Muscle of arm (tissue), 14 donors: ENCODE data around the gene SKOR2. TPM values are rescaled to one million over a fixed set of nuclear protein-coding genes. Genes with fewer than 3 reads are reported as not detected.
A peak's percentile ranks its signal among the peaks of the same experiment; 100 is the strongest.

Experiments used
- DNase-seq: peaks from one replicate; pipeline ENCODE4 v3.0.0-alpha.2; 2013
- long read RNA-seq, 11 donors: transcript quantifications; one replicate each; lab custom pipeline, GENCODE V29; 2026
- polyA plus RNA-seq, 12 donors: library from polyadenylated mRNA; unstranded; fragments of 120-200 nt; gene quantifications; one replicate each; pipeline ENCODE4 v1.2.1, GENCODE V29; 2013; ENCODE audit not compliant: insufficient read length in 12 of 12

The SKOR2 gene, protein sequence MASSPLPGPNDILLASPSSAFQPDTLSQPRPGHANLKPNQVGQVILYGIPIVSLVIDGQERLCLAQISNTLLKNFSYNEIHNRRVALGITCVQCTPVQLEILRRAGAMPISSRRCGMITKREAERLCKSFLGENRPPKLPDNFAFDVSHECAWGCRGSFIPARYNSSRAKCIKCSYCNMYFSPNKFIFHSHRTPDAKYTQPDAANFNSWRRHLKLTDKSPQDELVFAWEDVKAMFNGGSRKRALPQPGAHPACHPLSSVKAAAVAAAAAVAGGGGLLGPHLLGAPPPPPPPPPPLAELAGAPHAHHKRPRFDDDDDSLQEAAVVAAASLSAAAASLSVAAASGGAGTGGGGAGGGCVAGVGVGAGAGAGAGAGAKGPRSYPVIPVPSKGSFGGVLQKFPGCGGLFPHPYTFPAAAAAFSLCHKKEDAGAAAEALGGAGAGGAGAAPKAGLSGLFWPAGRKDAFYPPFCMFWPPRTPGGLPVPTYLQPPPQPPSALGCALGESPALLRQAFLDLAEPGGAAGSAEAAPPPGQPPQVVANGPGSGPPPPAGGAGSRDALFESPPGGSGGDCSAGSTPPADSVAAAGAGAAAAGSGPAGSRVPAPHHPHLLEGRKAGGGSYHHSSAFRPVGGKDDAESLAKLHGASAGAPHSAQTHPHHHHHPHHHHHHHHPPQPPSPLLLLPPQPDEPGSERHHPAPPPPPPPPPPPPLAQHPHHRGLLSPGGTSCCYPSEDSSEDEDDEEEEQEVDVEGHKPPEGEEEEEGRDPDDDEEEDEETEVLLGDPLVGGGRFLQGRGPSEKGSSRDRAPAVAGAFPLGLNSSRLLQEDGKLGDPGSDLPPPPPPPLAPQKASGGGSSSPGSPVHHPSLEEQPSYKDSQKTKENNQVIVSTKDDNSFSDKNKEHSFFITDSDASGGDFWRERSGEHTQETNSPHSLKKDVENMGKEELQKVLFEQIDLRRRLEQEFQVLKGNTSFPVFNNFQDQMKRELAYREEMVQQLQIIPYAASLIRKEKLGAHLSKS
- not detected for polyA plus RNA-seq
- long read RNA-seq, donor 1, result 0 reads
- long read RNA-seq, donor 2, result 0 reads
- long read RNA-seq, donor 3, result 0 reads
- long read RNA-seq, donor 4, result 0 reads
- long read RNA-seq, donor 5, result 0 reads
- long read RNA-seq, donor 6, result 0 reads
- long read RNA-seq, donor 7, result 0 reads
- long read RNA-seq, donor 8, result 0 reads
- long read RNA-seq, donor 9, result 0 reads
- long read RNA-seq, donor 10, result 0 reads
- long read RNA-seq, donor 11, result 0 reads

GRCh38 chr18:47251289-47252120, at the start of gene SKOR2:
Gene SKOR2 (minus strand): TSS chr18:47251660. CDS start chr18:47249183, 2,477 bp downstream.
- no peak for DNase-seq

DNA sequence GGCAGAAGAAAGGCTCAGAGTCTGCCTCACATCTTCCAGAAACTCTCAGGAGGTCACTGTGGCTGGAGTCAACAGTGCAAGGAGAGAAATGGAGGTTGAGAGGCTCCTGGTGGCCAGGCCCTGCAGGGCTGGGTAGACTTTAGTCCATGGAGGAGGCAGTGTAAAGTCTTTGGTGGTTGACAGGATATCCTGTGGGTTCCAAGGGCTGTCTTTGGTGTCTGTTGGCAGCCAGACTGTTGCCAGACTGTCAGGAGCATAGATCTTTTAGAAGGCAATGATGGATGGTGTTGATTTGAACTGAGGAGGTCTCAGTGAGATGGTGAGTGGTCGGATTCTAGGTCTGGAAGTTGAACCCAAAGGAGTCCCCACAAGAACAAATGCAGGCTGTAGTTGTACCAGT, 45.0 kb upstream of the SKOR2 start:
- no peak for DNase-seq

DNA sequence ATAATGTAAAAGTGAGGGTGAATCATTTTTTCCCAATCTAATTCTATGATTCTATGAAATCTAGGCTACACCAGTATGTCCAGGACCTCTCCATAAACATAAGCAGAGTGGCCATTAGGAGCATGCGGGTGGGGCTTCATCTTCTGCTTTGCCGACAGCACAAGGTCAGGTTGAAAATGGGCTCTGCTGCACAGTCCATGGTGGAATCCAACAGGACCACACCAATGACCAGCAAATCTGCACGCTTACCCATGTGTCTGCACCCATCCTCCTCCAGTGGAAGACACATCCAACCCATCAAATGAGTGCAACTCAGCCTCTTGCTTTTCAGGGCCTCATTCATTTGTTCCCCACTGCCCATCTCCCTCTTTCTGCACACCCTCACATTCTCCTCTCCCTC, 43.3 kb upstream of the SKOR2 start:
- DNase-seq, result no peak

GRCh38 chr18:47288741-47289140, 37.3 kb upstream of the SKOR2 start:
- no peak for DNase-seq

DNA sequence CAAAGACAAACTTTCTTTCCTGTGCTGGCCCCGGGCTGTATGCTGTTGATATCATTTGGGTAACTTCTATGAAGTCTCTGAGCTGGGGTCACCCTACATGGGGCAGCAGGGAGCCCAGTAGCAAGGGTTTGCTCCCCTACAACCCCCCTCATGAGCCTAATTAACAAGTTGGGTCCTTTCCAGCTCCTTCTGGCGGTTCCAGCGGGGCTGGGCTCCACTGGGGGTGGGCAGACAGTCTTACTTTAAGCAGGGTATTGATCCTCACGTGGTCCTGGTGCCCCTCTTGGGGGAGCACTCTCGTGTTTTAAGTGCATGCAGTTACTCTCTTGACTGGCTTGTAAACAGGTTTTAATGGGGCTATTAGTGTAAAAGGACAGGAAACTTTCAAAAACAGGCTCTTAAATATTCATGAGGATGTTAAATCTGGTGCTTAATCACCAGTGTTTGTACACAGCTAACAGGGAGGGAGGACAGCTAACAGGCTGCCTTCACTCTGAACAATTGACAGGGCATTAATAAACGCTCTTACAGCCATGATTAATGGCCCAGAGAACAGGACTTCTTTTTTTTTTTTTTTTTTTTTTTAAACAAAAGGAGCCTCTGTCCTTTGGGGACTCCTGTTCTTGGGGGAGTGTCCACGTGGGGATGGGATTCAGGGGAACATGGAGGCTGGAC, 36.6 kb upstream of the SKOR2 start:
- DNase-seq, result no peak

DNA sequence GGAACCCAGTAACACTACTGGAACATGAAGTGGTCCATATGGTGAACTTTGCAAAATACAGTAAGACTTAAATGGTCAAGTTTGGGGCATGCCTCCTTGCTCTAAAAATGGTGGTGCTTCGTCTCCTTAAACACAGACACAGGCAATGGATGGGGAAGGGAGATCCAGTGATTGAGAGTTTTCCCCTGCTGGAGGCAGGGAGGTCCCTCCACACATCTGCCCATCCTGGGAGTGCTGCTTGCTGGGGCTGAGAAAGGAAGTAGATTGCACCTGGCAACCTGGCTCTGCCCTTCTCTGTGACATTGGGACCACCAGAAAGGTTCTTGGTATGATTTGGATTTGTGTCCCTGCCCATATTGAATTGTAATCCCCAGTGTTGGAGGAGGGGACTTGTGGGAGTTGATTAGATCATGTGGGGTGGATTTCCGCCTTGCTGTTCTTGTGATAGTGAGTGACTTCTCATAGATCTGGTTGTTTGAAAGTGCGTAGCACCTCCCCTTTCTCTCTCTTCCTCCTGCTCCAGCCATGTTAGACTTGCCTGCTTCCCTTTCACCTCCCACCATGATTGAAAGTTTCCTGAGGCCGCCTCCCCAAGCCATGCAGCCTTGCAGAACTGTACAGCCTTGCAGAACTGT, 35.4 kb upstream of the SKOR2 start:
- DNase-seq, result no peak

DNA sequence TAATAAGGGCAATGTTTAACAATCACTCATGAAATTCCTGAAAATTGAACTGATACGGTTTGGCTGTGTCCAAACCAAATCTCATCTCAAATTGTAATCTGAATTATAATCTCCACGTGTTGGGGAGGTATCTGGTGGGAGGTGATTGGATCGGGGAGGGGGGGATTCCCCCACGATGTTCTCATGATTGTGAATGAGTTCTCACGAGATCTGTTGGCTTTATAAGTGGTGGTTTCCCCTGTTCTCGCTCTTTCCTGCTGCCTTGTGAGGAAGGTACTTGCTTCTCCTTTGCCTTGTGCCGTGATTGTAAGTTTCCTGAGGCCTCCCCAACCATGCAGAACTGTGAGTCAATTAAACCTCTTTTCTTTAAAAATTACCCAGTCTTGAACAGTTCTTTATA, 34.0 kb upstream of the SKOR2 start:
- no peak for DNase-seq

DNA sequence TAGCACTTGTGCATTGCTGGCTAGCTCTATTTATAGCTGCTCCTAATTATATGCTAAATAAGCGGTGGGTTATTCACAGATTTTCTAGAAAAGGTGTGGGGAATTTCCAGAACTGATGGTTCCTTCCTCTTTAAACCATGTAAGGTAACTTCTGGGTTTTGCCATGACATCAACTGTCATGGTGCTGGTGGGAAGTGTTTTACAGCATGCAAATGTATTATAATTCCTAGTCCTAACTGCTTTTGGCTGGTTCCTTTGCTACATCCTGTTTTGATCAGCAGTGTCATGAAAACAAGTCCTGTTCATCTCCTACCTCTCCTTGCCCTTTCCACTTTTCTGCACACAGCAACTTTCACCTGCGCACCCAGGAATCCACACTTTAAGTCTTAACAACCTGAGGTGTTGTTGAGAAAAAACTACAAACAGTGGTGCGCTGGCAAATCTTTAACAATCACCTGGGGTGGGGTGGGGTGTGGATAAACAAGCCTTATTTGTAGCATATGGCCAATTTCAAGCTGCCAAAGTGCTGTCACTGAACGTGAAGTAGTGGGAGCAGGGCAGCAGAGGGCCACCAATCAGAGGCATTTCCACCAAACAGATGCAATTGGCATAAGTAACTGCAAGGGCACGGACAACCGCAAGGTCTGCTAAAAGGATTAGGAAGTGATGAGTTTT, 33.4 kb upstream of the SKOR2 start:
- no peak for DNase-seq

GRCh38 chr18:47283476-47283875, 32.0 kb upstream of the SKOR2 start:
- no peak for DNase-seq

DNA sequence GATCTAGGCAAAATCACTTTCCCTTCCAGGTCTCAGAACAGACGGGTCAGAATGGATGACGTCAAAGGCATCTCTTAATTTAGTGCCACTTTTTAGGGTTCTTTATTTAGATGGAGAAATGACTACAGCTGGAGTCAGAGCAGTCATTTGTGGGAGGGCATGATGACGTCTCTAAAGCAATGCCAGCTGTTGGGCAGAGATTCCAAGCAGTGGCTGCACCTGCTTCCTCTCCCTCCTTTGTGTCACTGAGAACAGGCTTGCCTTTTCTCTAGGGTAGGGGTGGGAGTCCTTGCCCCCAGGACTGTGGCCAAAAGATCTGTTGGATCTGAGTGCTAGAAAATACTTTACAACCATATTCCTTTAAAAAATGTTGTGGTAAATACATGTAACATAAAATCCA, 28.7 kb upstream of the SKOR2 start:
- DNase-seq, result no peak

DNA sequence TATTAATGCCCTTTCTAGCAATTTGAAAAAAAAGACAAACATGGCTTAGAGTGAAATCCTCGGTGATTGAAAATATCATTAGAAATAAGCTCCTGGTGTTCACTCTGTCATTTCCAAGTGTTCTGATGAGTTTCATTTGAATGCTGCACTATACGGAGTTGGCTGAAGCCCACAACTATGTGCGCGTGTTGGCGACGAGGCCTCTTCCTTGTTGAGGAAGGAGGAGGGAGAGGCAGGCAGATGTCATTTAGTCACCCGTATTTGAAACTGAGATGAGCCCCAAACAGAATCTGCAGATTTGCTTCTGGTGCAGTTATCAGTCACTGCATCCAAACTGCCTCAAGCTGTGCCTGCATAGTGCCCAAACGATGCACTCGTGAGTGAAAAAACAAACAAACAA, 23.5 kb upstream of the SKOR2 start:
- peak; percentile 41 for DNase-seq

- DNase-seq, result no peak
Measured at GRCh38 chr18:47265197-47265596, 13.7 kb upstream of the SKOR2 start.

DNA sequence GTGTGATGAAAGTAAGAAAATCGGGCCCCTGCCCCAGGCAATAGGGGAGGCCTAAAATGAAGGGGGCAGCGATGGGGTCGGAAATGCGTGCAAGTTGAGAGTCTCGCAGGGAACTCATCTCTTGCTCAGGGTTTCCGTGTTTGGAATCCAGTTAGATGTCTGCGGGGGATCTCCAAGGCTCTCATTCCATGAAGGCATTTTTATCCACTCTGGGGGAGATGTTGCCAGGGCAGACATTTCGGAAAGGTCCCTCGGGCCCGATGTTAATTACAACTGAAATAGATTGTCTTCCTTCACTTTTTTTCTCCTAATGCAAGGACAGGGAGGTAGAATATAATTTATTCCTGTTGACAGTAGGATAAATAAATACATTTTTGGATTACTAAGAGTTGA, 12.8 kb upstream of the SKOR2 start:
- no peak for DNase-seq

DNA sequence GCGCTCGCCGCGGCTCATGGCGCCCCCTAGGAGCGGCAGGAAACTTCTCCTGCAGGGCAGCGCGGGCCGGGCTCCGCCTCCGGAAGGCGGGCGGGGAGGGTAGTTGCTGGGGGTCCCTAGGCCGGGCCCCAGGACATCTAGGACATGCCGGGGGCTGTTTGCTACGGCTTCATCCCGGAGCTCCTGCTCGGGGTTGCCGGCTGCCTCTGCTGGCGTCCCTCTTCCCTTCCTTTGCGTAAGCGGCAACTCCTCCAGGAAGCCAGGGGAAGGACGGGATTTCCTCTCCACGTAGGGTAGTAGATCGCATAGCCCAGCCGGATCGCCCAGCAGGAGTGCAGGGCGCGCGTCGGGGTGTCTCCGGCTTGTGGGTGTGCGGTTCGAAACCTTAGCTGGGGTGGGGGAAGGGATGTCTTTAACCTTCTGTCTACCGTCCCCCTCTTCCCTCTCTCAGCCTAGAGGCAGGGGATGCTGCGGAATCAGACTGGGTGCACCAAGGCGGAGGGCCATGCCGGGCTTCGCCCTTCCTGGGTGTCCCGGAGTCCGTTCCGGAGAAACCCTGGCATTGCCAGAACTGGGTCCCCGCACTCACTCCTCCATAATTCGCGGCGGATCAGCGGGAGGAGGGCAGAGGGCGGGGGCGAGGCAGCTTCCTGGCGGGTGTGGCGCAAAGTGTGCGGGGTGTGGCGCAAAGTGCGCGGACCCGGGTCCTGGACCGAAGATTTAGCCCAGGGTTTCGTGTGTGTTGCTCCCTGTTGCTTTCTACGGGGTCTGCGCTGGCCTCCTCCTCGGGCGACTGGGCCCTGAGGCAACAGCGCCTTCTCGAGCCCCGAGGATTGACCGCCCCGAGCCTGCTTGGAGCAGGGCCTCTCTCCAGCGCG, 12.2 kb upstream of the SKOR2 start:
- no peak for DNase-seq

DNA sequence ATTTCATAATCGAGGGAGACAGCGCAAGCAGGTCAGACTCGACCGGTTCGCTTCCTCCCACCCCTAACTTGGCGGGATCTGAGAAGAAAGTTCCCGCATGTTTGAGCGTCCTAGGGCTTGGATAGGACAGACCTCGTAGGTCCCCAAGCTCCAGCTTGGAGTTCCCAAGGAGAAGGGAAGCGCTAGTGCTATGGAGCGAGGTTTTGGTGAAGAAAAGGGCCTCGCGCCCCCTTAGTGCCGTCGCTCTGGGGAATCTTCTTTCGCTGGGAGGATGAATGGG, 11.6 kb upstream of the SKOR2 start:
- no peak for DNase-seq

DNA sequence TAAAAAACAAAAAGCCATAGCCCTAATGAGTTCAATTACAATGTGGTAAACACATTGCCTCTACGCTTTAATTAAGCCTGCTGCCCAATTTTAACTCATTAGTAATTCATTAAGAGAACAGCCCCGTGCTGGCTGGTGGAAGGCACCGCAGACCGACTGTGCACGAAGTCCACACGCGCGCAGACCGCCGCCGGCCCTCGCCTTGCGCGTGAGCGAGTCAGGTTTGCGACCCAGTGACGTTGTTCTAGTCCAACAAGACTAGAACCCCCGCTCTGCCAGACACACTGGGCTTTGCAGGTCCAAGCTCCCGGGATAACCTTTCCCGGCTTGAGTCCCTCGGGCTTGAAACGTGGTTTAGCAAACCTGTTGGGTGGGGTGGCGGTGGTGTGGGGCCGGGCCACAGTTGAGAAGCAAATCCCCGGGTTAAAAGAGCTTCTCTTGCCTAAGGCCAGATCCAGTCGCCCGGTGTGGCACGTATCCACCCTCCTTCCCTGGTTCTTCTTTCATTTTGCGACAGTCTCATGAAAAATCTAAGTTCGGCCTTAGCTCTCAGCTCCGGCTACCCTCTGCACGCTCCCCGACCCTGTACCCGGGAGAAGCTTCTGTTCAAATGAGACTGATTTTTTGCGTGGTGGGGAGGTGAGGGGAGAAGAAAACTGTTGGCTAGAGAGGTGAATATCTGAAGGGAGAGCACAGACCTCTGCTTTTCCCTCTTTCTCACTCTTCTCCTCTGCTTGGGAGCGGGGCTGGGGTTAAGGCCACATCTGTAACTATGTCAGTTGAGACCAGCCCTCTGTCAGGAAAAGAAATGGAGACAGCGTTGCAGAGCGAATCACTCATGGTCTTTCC, 11.1 kb upstream of the SKOR2 start:
- no peak for DNase-seq

DNA sequence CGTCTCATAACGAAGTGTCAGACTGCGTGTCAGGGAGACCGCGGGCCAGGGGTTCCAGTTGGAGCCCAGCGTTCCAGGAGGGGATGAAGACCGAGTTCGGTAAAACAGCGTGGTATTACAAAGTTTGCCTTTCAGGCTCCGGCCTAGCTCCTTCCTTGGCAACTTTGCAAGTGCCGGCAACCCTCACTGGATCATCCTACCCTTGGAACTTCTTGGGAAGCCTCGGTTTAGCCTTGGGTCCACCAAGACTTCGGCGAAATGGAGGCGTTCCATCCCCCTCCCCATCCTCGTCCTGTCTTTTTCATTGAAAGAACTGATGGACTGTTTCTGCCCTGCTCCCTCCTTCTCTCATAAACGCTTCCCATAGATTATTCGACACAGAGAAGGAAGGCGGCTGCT, 10.4 kb upstream of the SKOR2 start:
- DNase-seq, result no peak
